ENCODE measurements around the gene PPP1R3A. TPM values are rescaled to one million over a fixed set of nuclear protein-coding genes. Genes with fewer than 3 reads are reported as not detected.

PPP1R3A gene
- total RNA-seq, 2 donors from 2014 or later = not detected

DNA sequence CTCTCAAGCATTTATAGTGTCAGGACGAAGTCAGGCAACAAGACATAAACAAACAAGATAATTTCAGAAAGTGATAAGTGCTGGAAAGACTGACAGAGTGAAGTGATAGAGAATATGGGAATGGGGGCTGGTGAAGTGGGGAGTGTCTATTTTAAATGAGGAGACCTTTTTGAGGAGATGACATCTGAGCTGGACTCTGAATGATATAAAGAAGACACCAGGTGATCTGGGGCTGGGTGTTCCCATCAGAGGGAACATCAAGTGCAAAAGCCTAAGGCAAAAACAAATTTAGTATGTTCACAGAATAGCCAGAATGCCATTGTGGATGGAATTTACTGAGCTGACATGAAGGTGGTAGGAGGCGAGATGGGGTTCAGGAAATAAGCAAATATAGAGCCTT is 83.4 kb downstream of the PPP1R3A start:
- H3K4me3 Mint-ChIP-seq = no peak overlapping the region
- no peaks in the 10 kb centered on the region for H3K27me3 Mint-ChIP-seq
- no peaks in the 10 kb centered on the region for H3K36me3 Mint-ChIP-seq (ENCODE audit: low read depth)
- ATAC-seq (replicated peaks) = no peak
- H3K9me3 Mint-ChIP-seq = no peaks in the 10 kb centered on the region
- no peaks in the 10 kb centered on the region for H3K4me1 Mint-ChIP-seq
- H3K27ac Mint-ChIP-seq = no peak overlapping the region

DNA sequence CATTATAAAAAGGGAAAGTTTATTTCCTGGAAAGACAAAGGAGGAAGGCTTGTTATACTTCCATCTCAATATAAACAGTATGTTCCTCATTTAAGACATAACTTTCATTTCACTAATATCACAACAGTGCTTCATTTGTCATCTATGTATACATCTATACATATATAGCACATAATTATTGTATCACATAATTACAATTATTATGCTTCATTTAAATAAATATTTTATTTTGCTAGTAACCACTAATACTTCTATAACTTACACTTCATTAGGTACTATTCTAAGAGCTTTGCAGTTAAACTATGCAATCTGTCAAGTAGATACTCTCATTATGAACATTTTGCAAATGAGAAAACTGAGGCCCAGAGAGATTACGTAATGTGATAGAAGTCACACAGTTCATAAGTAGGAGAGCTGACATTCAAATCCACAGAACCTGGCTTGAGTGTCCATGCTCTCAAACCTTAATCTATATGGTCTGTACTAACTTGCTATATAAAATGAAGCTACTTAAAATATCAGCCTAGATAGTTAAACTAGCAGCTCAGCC is 86.5 kb downstream of the PPP1R3A start:
- no peaks in the 10 kb centered on the region for H3K4me1 Mint-ChIP-seq
- H3K9me3 Mint-ChIP-seq = peaks cover 4% of the 10 kb centered on the region
- H3K4me3 Mint-ChIP-seq = no peak overlapping the region
- H3K27ac Mint-ChIP-seq = no peak overlapping the region
- no peaks in the 10 kb centered on the region for H3K27me3 Mint-ChIP-seq
- H3K36me3 Mint-ChIP-seq (ENCODE audit: low read depth) = no peaks in the 10 kb centered on the region
- ATAC-seq (replicated peaks) = no peak

DNA sequence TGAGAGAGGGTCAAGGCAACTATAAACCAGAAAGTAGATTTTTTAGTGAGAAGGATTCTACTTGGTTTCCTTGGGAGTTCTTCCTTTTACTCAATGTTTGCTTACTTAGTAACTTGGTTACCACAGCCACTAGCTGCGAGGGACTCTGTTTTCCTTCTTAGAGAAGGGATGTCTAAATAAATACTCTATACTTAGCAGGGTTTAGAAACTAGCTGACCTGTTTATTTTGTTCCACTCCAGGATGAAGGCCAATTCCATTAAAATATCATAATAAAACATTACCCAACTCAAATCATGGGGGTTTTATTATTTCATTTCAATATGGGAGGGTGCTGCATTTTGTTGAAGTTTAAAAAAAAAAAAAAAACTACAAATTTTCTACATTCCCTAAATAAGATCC is 87.3 kb downstream of the PPP1R3A start:
- H3K9me3 Mint-ChIP-seq = peaks cover 4% of the 10 kb centered on the region
- H3K4me1 Mint-ChIP-seq = no peaks in the 10 kb centered on the region
- no peaks in the 10 kb centered on the region for H3K27me3 Mint-ChIP-seq
- no peaks in the 10 kb centered on the region for H3K36me3 Mint-ChIP-seq (ENCODE audit: low read depth)
- no peak overlapping the region for H3K4me3 Mint-ChIP-seq
- H3K27ac Mint-ChIP-seq = no peak overlapping the region
- ATAC-seq (replicated peaks) = no peak

DNA sequence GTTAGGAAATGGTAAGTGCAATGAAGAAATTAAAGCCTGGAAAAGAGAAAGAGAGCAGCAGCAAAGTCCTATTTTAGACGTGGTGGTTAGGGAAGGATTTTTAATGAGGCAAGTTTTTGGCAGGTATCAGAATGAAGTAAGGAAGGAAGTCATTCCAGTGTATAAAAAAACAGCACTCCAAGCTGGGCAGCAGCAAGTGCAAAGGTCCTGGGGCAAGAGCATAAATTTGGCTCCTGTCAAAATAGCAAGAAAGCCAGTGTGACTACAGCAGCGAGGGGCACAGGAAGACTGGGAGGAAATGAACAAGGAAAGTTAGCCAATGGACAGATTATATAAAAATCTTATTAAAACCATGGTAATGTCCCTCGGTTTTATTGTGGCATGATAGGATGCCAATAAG is 90.2 kb downstream of the PPP1R3A start:
- Mint-ChIP-seq H3K9me3 (peaks cover 4% of the 10 kb centered on the region), H3K4me3 (no peak overlapping the region), H3K36me3 (ENCODE audit: low read depth) (no peaks in the 10 kb centered on the region), H3K27me3 (no peaks in the 10 kb centered on the region), H3K4me1 (no peaks in the 10 kb centered on the region), H3K27ac (no peak overlapping the region)
- no peak for ATAC-seq (replicated peaks)

Data from activated T-helper 17 cell treated with anti-CD3 and anti-CD28 coated beads, Interleukin-2, amount 50 U/mL, for 72 hours (primary cell).